Testis (tissue), 2 donors: ENCODE measurements around the gene MOB3B.

Experiments used
- POLR2A ChIP-seq: fragments of 450-650 bp; IDR thresholded peaks from one replicate; pipeline ENCODE4 v1.6.1; 2017; ENCODE audit warnings: antibody characterized with exemption, mild to moderate bottlenecking, moderate library complexity
- TF ChIP-seq, protein P1 (sequence below), 3 experiments: fragments of 450-650 bp in 2 of 3; fragments of 200-600 bp in 1 of 3; sonication (generic) in 1 of 3; IDR thresholded peaks; one replicate each; pipeline ENCODE4 v1.5.1; 2016 to 2019; ENCODE audit warnings: antibody characterized with exemption in 3 of 3, mild to moderate bottlenecking in 2 of 3, moderate library complexity in 1 of 3

DNA sequence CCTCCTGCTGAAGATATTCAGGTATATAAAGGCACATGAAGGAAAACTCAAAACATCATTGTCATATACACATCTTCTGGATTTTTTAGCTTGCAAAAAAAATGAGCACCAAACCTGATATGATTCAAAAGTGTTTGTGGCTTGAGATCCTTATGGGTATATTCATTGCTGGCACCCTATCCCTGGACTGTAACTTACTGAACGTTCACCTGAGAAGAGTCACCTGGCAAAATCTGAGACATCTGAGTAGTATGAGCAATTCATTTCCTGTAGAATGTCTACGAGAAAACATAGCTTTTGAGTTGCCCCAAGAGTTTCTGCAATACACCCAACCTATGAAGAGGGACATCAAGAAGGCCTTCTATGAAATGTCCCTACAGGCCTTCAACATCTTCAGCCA, 5.4 kb downstream of the MOB3B start, which contains the start of gene IFNK:
- TF ChIP-seq, protein P1, sequence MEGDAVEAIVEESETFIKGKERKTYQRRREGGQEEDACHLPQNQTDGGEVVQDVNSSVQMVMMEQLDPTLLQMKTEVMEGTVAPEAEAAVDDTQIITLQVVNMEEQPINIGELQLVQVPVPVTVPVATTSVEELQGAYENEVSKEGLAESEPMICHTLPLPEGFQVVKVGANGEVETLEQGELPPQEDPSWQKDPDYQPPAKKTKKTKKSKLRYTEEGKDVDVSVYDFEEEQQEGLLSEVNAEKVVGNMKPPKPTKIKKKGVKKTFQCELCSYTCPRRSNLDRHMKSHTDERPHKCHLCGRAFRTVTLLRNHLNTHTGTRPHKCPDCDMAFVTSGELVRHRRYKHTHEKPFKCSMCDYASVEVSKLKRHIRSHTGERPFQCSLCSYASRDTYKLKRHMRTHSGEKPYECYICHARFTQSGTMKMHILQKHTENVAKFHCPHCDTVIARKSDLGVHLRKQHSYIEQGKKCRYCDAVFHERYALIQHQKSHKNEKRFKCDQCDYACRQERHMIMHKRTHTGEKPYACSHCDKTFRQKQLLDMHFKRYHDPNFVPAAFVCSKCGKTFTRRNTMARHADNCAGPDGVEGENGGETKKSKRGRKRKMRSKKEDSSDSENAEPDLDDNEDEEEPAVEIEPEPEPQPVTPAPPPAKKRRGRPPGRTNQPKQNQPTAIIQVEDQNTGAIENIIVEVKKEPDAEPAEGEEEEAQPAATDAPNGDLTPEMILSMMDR (IDR thresholded peaks at IDR 0.05): no peak
- no peak for TF ChIP-seq POLR2A
